OCI-LY7 (cell line): Measurements from ENCODE around the gene AVPI1.

Source experiments
- EZH2phosphoT487 ChIP-seq: fragments of 200-600 bp; sonication (generic); IDR thresholded peaks from 2 replicates; pipeline ENCODE4 v1.6.1; 2018; ENCODE audit warnings: low read depth, borderline replicate concordance, mild to moderate bottlenecking, mixed run types, antibody characterized with exemption, low read length, moderate library complexity, mixed read lengths
- TF ChIP-seq, protein P1 (sequence below): fragments of 200-600 bp; sonication (generic); conservative IDR thresholded peaks from 2 replicates; pipeline ENCODE4 v1.5.1; 2014; ENCODE audit warnings: mild to moderate bottlenecking, antibody characterized with exemption, low read length, moderate library complexity, mixed read lengths

- TF ChIP-seq, protein P1, sequence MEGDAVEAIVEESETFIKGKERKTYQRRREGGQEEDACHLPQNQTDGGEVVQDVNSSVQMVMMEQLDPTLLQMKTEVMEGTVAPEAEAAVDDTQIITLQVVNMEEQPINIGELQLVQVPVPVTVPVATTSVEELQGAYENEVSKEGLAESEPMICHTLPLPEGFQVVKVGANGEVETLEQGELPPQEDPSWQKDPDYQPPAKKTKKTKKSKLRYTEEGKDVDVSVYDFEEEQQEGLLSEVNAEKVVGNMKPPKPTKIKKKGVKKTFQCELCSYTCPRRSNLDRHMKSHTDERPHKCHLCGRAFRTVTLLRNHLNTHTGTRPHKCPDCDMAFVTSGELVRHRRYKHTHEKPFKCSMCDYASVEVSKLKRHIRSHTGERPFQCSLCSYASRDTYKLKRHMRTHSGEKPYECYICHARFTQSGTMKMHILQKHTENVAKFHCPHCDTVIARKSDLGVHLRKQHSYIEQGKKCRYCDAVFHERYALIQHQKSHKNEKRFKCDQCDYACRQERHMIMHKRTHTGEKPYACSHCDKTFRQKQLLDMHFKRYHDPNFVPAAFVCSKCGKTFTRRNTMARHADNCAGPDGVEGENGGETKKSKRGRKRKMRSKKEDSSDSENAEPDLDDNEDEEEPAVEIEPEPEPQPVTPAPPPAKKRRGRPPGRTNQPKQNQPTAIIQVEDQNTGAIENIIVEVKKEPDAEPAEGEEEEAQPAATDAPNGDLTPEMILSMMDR = no peak
- no peak for TF ChIP-seq EZH2phosphoT487
Observed at GRCh38 chr10:97690133-97690532, 3.1 kb upstream of the AVPI1 start.
